HFF-Myc (cell line): ENCODE measurements around the gene MORC3.

Experiments
- DNase-seq: peaks from one replicate; pipeline ENCODE4 v3.0.0-alpha.2; 2011; ENCODE audit warnings: low read depth; ENCODE audit errors: extremely low read depth
- H3K4me3 ChIP-seq: replicated peaks from 2 replicates; pipeline ENCODE4 v1.5.1; 2011; ENCODE audit warnings: low read depth, mild to moderate bottlenecking, control low read depth, low read length
- CTCF ChIP-seq: IDR thresholded peaks from 2 replicates; pipeline ENCODE4 v1.5.1; 2012; ENCODE audit warnings: mild to moderate bottlenecking, low read depth, low read length, control low read depth; ENCODE audit errors: missing control alignments

Gene MORC3

GRCh38 chr21:36349315-36349714 lies 29.3 kb downstream of the MORC3 start:
- H3K4me3 ChIP-seq, result no peak overlapping the region
- DNase-seq, result no peak
- TF ChIP-seq CTCF, result no peak

- no peak for DNase-seq
- TF ChIP-seq CTCF, result no peak
- no peak overlapping the region for H3K4me3 ChIP-seq
These were observed 30.4 kb downstream of the MORC3 start for GRCh38 chr21:36350282-36350910.

- no peak overlapping the region for H3K4me3 ChIP-seq
- no peak for DNase-seq
- TF ChIP-seq CTCF, result no peak
These were observed 35.1 kb downstream of the MORC3 start for GRCh38 chr21:36354918-36355680.

GRCh38 chr21:36355868-36356267 lies 35.9 kb downstream of the MORC3 start:
- DNase-seq, result no peak
- no peak for TF ChIP-seq CTCF
- no peak overlapping the region for H3K4me3 ChIP-seq

- H3K4me3 ChIP-seq, result no peak overlapping the region
- no peak for TF ChIP-seq CTCF
- DNase-seq, result no peak
These were observed 39.2 kb downstream of the MORC3 start for GRCh38 chr21:36359185-36359584.

GRCh38 chr21:36369064-36369685 lies 49.2 kb downstream of the MORC3 start:
- no peak for DNase-seq
- H3K4me3 ChIP-seq, result no peak overlapping the region
- TF ChIP-seq CTCF, result no peak
